Neural progenitor cell (in vitro differentiated cells): ENCODE measurements around the gene CTXND1.

Source experiments
- EZH2 ChIP-seq: fragments of 200-600 bp; sonication (generic); IDR thresholded peaks from 2 replicates; pipeline ENCODE4 v1.6.1; 2017; ENCODE audit warnings: antibody characterized with exemption, mild to moderate bottlenecking, moderate library complexity
- EZH2phosphoT487 ChIP-seq: fragments of 200-600 bp; sonication (generic); IDR thresholded peaks from 2 replicates; pipeline ENCODE4 v1.6.1; 2017; ENCODE audit warnings: antibody characterized with exemption
- TF ChIP-seq, protein P1 (sequence below): fragments of 200-600 bp; sonication (generic); IDR thresholded peaks from 2 replicates; pipeline ENCODE4 v1.5.1; 2017; ENCODE audit warnings: antibody characterized with exemption, mild to moderate bottlenecking

DNA sequence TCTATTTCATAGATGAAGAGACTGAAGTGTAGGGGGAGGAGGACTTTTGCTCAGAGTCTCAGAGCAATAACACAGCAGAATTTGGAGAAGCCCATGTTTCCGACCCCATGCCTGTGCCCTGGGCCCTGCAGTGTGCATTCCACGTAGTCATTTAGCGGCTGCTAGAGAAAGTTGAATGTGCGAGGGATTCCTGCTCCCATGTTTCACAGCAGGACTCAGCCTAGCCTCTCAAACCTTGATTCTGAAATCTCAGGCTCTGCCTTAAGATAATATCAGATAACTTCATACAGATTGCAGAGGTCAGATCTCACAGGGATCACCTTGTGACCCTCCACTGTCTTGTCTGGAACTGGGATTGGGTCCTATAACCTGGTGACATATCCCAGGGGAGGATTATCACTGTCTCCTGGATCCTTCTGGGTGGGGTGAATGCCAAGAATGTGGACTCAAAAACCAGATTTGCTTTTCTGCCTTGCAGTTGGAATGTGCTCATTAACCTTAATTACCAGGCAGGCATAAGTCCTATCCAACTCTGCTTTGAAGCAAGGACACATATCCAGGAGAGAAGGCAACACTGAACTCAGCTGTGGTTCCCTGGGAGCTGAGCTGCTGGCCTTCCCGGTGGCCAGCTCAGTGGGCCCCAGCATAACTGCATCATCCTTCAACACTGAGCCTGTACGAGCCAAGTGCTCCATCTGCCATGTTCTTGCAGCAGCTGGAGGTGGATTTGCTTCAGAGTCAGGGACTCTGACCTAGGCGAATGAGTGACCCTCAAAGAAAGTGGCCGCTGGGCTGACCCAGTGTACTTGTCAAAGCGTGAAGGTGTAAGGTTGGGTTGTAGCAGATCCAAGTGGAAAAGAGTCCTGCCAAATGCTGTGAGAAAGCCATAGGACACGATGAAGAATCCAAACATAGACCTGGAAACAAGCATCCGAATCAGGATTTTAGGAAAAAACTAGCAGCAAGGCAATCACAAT lies 43.0 kb downstream of the CTXND1 start:
- TF ChIP-seq EZH2 (no peak), EZH2phosphoT487 (no peak)
- TF ChIP-seq, protein P1, sequence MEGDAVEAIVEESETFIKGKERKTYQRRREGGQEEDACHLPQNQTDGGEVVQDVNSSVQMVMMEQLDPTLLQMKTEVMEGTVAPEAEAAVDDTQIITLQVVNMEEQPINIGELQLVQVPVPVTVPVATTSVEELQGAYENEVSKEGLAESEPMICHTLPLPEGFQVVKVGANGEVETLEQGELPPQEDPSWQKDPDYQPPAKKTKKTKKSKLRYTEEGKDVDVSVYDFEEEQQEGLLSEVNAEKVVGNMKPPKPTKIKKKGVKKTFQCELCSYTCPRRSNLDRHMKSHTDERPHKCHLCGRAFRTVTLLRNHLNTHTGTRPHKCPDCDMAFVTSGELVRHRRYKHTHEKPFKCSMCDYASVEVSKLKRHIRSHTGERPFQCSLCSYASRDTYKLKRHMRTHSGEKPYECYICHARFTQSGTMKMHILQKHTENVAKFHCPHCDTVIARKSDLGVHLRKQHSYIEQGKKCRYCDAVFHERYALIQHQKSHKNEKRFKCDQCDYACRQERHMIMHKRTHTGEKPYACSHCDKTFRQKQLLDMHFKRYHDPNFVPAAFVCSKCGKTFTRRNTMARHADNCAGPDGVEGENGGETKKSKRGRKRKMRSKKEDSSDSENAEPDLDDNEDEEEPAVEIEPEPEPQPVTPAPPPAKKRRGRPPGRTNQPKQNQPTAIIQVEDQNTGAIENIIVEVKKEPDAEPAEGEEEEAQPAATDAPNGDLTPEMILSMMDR: no peak
